Uterus (tissue), 4 donors: ENCODE measurements around the gene GLRX. TPM values are rescaled to one million over a fixed set of nuclear protein-coding genes. Genes with fewer than 3 reads are reported as not detected.

ENCODE experiments used
- DNase-seq, 2 donors: peaks; one replicate each; pipeline ENCODE4 v3.0.0-alpha.2; 2019 to 2020
- H3K27ac ChIP-seq, 2 donors: fragments of 200-600 bp; sonication (generic); 1 replicate in 1 of 2; 2 replicates in 1 of 2; pipeline ENCODE4 v1.5.1; 2016 to 2018
- H3K27me3 ChIP-seq, 2 donors: fragments of 200-600 bp; sonication (generic); one replicate each; pipeline ENCODE4 v1.5.1; 2018 to 2019; ENCODE audit warnings: control low read depth in 1 of 2
- H3K36me3 ChIP-seq, 2 donors: fragments of 200-600 bp; sonication (generic); one replicate each; pipeline ENCODE4 v1.5.1; 2019; ENCODE audit warnings: control low read depth in 1 of 2
- H3K4me1 ChIP-seq, 2 donors: fragments of 200-600 bp; sonication (generic); one replicate each; pipeline ENCODE4 v1.5.1; 2018 to 2019; ENCODE audit warnings: control low read depth in 1 of 2
- H3K4me3 ChIP-seq, 2 donors: fragments of 200-600 bp; sonication (generic); 1 replicate in 1 of 2; 2 replicates in 1 of 2; pipeline ENCODE4 v1.5.1; 2018 to 2019; ENCODE audit warnings: mild to moderate bottlenecking in 1 of 2
- H3K9me3 ChIP-seq, 2 donors: fragments of 200-600 bp; sonication (generic); one replicate each; pipeline ENCODE4 v1.5.1; 2019; ENCODE audit warnings: control low read depth in 1 of 2
- CTCF ChIP-seq, 4 experiments: fragments of 200-600 bp in 2 of 4; fragments of 450-650 bp in 2 of 4; sonication (generic) in 2 of 4; IDR thresholded peaks; one replicate each; pipeline ENCODE4 v1.5.1; 2016 to 2019; ENCODE audit warnings: antibody characterized with exemption in 4 of 4, mild to moderate bottlenecking in 2 of 4, moderate library complexity in 1 of 4
- POLR2A ChIP-seq, 2 donors: fragments of 450-650 bp; IDR thresholded peaks; one replicate each; pipeline ENCODE4 v1.6.1; 2016; ENCODE audit warnings: antibody characterized with exemption in 2 of 2, mild to moderate bottlenecking in 1 of 2, moderate library complexity in 1 of 2
- intact Hi-C: fragments of 100-400 bp; cut with DNase I; formaldehyde crosslinking; loops from one replicate; pipeline ENCODE4 v1.15.1; 2023; ENCODE audit warnings: low total_unique reads
- total RNA-seq, 4 donors: library from RNA; depleted of rRNA in 3 of 4; stranded (reverse); fragments of >200 nt in 3 of 4; gene quantifications; one replicate each; pipeline versions ENCODE4 v1.1.0 to v1.2.4, GENCODE V29; 2014 to 2023
- donor health status: DM: yes; HTN: yes; CAD: no.

GLRX gene
- total RNA-seq, 4 donors from 2014 or later: 13.0 to 98.8 (median 15.5) TPM

GRCh38 chr5:95800553-95800952, 22.0 kb downstream of the GLRX start:
- TF ChIP-seq POLR2A (IDR thresholded peaks at IDR 0.05) (no peak), CTCF (IDR thresholded peaks at IDR 0.05) (no peak)
- Histone ChIP-seq H3K27me3 (no peaks in the 10 kb centered on the region), H3K27ac (no peak overlapping the region), H3K4me1 (no peaks in the 10 kb centered on the region), H3K4me3 (no peak overlapping the region), H3K9me3 (no peaks in the 10 kb centered on the region), H3K36me3 (no peaks in the 10 kb centered on the region)
- intact Hi-C loops: no loop called here
- DNase-seq: no peak

GRCh38 chr5:95799191-95799835, 23.2 kb downstream of the GLRX start:
- intact Hi-C loops: no loop called here

GRCh38 chr5:95798545-95798944, 24.0 kb downstream of the GLRX start:
- Histone ChIP-seq H3K9me3 (no peaks in the 10 kb centered on the region), H3K27ac (no peak overlapping the region), H3K27me3 (no peaks in the 10 kb centered on the region), H3K4me3 (no peak overlapping the region), H3K4me1 (no peaks in the 10 kb centered on the region), H3K36me3 (no peaks in the 10 kb centered on the region)
- TF ChIP-seq CTCF (IDR thresholded peaks at IDR 0.05) (no peak), POLR2A (IDR thresholded peaks at IDR 0.05) (no peak)
- intact Hi-C loops: no loop called here
- DNase-seq: no peak

More at GRCh38 chr5:95799191-95799835, 23.2 kb downstream of the GLRX start:
- H3K27me3 ChIP-seq: no peaks in the 10 kb centered on the region
- H3K36me3 ChIP-seq: no peaks in the 10 kb centered on the region
- no peak overlapping the region for H3K4me3 ChIP-seq
- DNase-seq: no peak
- H3K4me1 ChIP-seq: no peaks in the 10 kb centered on the region
- no peak overlapping the region for H3K27ac ChIP-seq
- no peaks in the 10 kb centered on the region for H3K9me3 ChIP-seq
- no peak for TF ChIP-seq CTCF (IDR thresholded peaks at IDR 0.05)
- TF ChIP-seq POLR2A (IDR thresholded peaks at IDR 0.05): no peak

- intact Hi-C loops: no loop called here
- Histone ChIP-seq H3K27me3 (no peaks in the 10 kb centered on the region), H3K27ac (no peak overlapping the region), H3K4me1 (no peaks in the 10 kb centered on the region), H3K4me3 (no peak overlapping the region), H3K36me3 (no peaks in the 10 kb centered on the region), H3K9me3 (no peaks in the 10 kb centered on the region)
- no peak for DNase-seq
- no peak for TF ChIP-seq POLR2A (IDR thresholded peaks at IDR 0.05)
- TF ChIP-seq CTCF (IDR thresholded peaks at IDR 0.05): no peak
Measured at GRCh38 chr5:95798048-95798447, 24.5 kb downstream of the GLRX start.

- no peak overlapping the region for H3K4me3 ChIP-seq
- H3K4me1 ChIP-seq: no peaks in the 10 kb centered on the region
- no peak for DNase-seq
- H3K36me3 ChIP-seq: no peaks in the 10 kb centered on the region
- H3K9me3 ChIP-seq: no peaks in the 10 kb centered on the region
- H3K27ac ChIP-seq: no peak overlapping the region
- H3K27me3 ChIP-seq: no peaks in the 10 kb centered on the region
- TF ChIP-seq CTCF (IDR thresholded peaks at IDR 0.05) (no peak), POLR2A (IDR thresholded peaks at IDR 0.05) (no peak)
- intact Hi-C loops: no loop called here
Measured at GRCh38 chr5:95797301-95797700, 25.2 kb downstream of the GLRX start.
